Pons (tissue), 1 donor: Measurements from ENCODE around the gene GLB1L.
"Not testable (repeated sequence)": the region's sequence is repeated elsewhere in the genome, so short reads cannot be mapped to it uniquely, and the experiment has no call there.

ENCODE experiments used
- DNase-seq: peaks from one replicate; pipeline ENCODE4 v3.0.0-alpha.2; 2016; ENCODE audit warnings: low spot score

The GLB1L gene

GRCh38 chr2:219280651-219281050 lies 35.4 kb upstream of the GLB1L start:
- DNase-seq = no peak

- peak; percentile 51 for DNase-seq
These were observed 34.8 kb upstream of the GLB1L start for GRCh38 chr2:219279916-219280516.

- DNase-seq = peak; percentile 98
These were observed 34.1 kb upstream of the GLB1L start, which contains the start of gene DNAJB2 for GRCh38 chr2:219279151-219279915. TSS of gene DNAJB2 (plus strand) at chr2:219279366. CDS start at chr2:219279834, 468 bp downstream.

GRCh38 chr2:219278655-219279150 lies 33.5 kb upstream of the GLB1L start:
- DNase-seq = no peak

- peak; percentile 84 for DNase-seq
These were observed 32.7 kb upstream of the GLB1L start for GRCh38 chr2:219277703-219278654.

GRCh38 chr2:219274361-219274921 lies 29.2 kb upstream of the GLB1L start:
- no peak for DNase-seq

- DNase-seq = no peak
These were observed 28.7 kb upstream of the GLB1L start for GRCh38 chr2:219273937-219274336.

GRCh38 chr2:219272995-219273394 lies 27.8 kb upstream of the GLB1L start:
- no peak for DNase-seq

- DNase-seq = no peak
These were observed 27.1 kb upstream of the GLB1L start for GRCh38 chr2:219272356-219272755.

GRCh38 chr2:219271021-219271420 lies 25.8 kb upstream of the GLB1L start:
- DNase-seq = no peak

GRCh38 chr2:219270055-219270372 lies 24.8 kb upstream of the GLB1L start:
- DNase-seq = no peak

GRCh38 chr2:219269362-219270054 lies 24.3 kb upstream of the GLB1L start:
- no peak for DNase-seq

GRCh38 chr2:219268294-219268693 lies 23.1 kb upstream of the GLB1L start:
- DNase-seq = no peak

- DNase-seq = no peak
These were observed 21.6 kb upstream of the GLB1L start for GRCh38 chr2:219266886-219267285.

GRCh38 chr2:219266232-219266631 lies 21.0 kb upstream of the GLB1L start:
- no peak for DNase-seq

- DNase-seq = no peak
These were observed 16.0 kb upstream of the GLB1L start for GRCh38 chr2:219261024-219261855.

GRCh38 chr2:219258942-219259341 lies 13.7 kb upstream of the GLB1L start:
- not testable (repeated sequence) for DNase-seq

GRCh38 chr2:219254590-219255201 lies 9.5 kb upstream of the GLB1L start:
- no peak for DNase-seq

- peak; percentile 81 for DNase-seq
These were observed 8.7 kb upstream of the GLB1L start, which contains the start of gene TUBA4A for GRCh38 chr2:219253753-219254589. TSS of gene TUBA4A (minus strand) at chr2:219253918. CDS start at chr2:219253858, 60 bp downstream.
